HG03558 (cell line): ENCODE results near the gene CYCS.
"Not testable (repeated sequence)": the region's sequence is repeated elsewhere in the genome, so short reads cannot be mapped to it uniquely, and the experiment has no call there.

Experiments
- ATAC-seq: cut with Tn5 transposase; IDR thresholded peaks from one replicate; pipeline ENCODE4 v1.9.1; 2021; ENCODE audit warnings: moderate number of reproducible peaks; ENCODE audit not compliant: unreplicated experiment; ENCODE audit errors: extremely low read depth

The CYCS gene

GRCh38 chr7:25119102-25119501, 6.0 kb downstream of the CYCS start:
- no peak for ATAC-seq

GRCh38 chr7:25118048-25118753, 6.9 kb downstream of the CYCS start:
- ATAC-seq = peak; percentile 1

GRCh38 chr7:25117226-25118047, 7.6 kb downstream of the CYCS start:
- ATAC-seq = peak; percentile 78

GRCh38 chr7:25116621-25117020, 8.4 kb downstream of the CYCS start:
- no peak for ATAC-seq

- ATAC-seq = not testable (repeated sequence)
Observed at GRCh38 chr7:25110514-25110913, 14.5 kb downstream of the CYCS start.

- ATAC-seq = no peak
Observed at GRCh38 chr7:25109276-25109675, 15.8 kb downstream of the CYCS start.

GRCh38 chr7:25105911-25106310, 19.1 kb downstream of the CYCS start:
- no peak for ATAC-seq

GRCh38 chr7:25103773-25104172, 21.3 kb downstream of the CYCS start:
- no peak for ATAC-seq

GRCh38 chr7:25101817-25102216, 23.2 kb downstream of the CYCS start:
- no peak for ATAC-seq

- no peak for ATAC-seq
Observed at GRCh38 chr7:25098096-25099046, 26.7 kb downstream of the CYCS start.

GRCh38 chr7:25095516-25096345, 29.3 kb downstream of the CYCS start:
- no peak for ATAC-seq

GRCh38 chr7:25093268-25093826, 31.7 kb downstream of the CYCS start:
- peak; percentile 42 for ATAC-seq

- no peak for ATAC-seq
Observed at GRCh38 chr7:25091779-25092178, 33.3 kb downstream of the CYCS start.

GRCh38 chr7:25091176-25091575, 33.9 kb downstream of the CYCS start:
- no peak for ATAC-seq

GRCh38 chr7:25090374-25090773, 34.7 kb downstream of the CYCS start:
- ATAC-seq = no peak

GRCh38 chr7:25087855-25088254, 37.2 kb downstream of the CYCS start:
- peak; percentile 84 for ATAC-seq

- ATAC-seq = no peak
Observed at GRCh38 chr7:25084821-25085220, 40.2 kb downstream of the CYCS start.

- no peak for ATAC-seq
Observed at GRCh38 chr7:25083201-25083600, 41.9 kb downstream of the CYCS start.

- ATAC-seq = not testable (repeated sequence)
Observed at GRCh38 chr7:25082041-25082440, 43.0 kb downstream of the CYCS start.
